SK-N-SH (cell line): ENCODE results near the gene OR8D1.

ENCODE experiments used
- ELF1 ChIP-seq: IDR thresholded peaks from 2 replicates; pipeline ENCODE4 v1.4.0; 2012
- EZH2phosphoT487 ChIP-seq: fragments of 200-600 bp; sonication (generic); IDR thresholded peaks from 2 replicates; pipeline ENCODE4 v1.6.1; 2017; ENCODE audit warnings: low read depth, mixed run types, mild to moderate bottlenecking, antibody characterized with exemption, moderate library complexity, borderline replicate concordance
- MAX ChIP-seq: IDR thresholded peaks from 2 replicates; pipeline ENCODE4 v1.4.0; 2012; ENCODE audit warnings: low read depth
- NFIC ChIP-seq: IDR thresholded peaks from 2 replicates; pipeline ENCODE4 v1.4.0; 2012; ENCODE audit warnings: borderline replicate concordance
- POLR2AphosphoS5 ChIP-seq: IDR thresholded peaks from 2 replicates; pipeline ENCODE4 v1.6.1; 2012; ENCODE audit warnings: low read depth, low read length
- RCOR1 ChIP-seq: fragments of 150-350 bp; IDR thresholded peaks from 2 replicates; pipeline ENCODE4 v1.6.1; 2017; ENCODE audit warnings: antibody characterized with exemption, low read length
- TEAD4 ChIP-seq: IDR thresholded peaks from 2 replicates; pipeline ENCODE4 v1.4.0; 2012; ENCODE audit warnings: mild to moderate bottlenecking, borderline replicate concordance; ENCODE audit not compliant: insufficient read depth
- YY1 ChIP-seq: IDR thresholded peaks from 2 replicates; pipeline ENCODE4 v1.4.0; 2012; ENCODE audit warnings: low read depth, mild to moderate bottlenecking
- TF ChIP-seq, protein P1 (sequence below): fragments of 200-600 bp; sonication (generic); IDR thresholded peaks from 2 replicates; pipeline ENCODE4 v1.6.1; 2017; ENCODE audit warnings: antibody characterized with exemption, mild to moderate bottlenecking, moderate library complexity

GRCh38 chr11:124296016-124296415 lies 17.7 kb downstream of the OR8D1 start:
- no peak for TF ChIP-seq POLR2AphosphoS5
- TF ChIP-seq NFIC, result no peak
- TF ChIP-seq EZH2phosphoT487, result no peak
- TF ChIP-seq TEAD4, result no peak
- no peak for TF ChIP-seq MAX
- TF ChIP-seq, protein P1, sequence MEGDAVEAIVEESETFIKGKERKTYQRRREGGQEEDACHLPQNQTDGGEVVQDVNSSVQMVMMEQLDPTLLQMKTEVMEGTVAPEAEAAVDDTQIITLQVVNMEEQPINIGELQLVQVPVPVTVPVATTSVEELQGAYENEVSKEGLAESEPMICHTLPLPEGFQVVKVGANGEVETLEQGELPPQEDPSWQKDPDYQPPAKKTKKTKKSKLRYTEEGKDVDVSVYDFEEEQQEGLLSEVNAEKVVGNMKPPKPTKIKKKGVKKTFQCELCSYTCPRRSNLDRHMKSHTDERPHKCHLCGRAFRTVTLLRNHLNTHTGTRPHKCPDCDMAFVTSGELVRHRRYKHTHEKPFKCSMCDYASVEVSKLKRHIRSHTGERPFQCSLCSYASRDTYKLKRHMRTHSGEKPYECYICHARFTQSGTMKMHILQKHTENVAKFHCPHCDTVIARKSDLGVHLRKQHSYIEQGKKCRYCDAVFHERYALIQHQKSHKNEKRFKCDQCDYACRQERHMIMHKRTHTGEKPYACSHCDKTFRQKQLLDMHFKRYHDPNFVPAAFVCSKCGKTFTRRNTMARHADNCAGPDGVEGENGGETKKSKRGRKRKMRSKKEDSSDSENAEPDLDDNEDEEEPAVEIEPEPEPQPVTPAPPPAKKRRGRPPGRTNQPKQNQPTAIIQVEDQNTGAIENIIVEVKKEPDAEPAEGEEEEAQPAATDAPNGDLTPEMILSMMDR, result no peak
- TF ChIP-seq RCOR1, result no peak
- no peak for TF ChIP-seq YY1
- TF ChIP-seq ELF1, result no peak
